ENCODE data around the gene DNAH7. TPM values are rescaled to one million over a fixed set of nuclear protein-coding genes. Genes with fewer than 3 reads are reported as not detected.

The DNAH7 gene
- total RNA-seq, 1 experiment from 2014 or later, result 0.09 TPM

DNA sequence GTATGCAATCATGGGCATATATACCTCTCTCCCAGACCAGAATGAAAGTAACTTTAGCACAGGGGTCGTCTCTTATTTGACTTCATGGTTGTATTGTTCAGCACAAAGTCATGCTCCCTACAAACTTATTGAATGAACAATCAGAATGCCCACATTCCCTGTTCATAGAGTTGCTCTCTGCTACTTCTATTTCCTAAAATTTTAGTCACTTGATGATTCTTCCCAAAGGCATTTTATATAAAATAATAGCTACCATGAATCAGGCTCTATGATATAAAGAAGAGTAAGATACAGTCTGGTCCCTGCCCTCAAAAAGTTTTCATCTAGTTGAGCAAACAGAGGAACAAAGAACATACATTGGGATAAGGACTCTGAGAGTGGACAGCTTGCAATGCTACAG is 249.4 kb downstream of the DNAH7 start:
- Histone ChIP-seq H4K8ac (replicated peaks; ENCODE audit: insufficient read length, low read depth, low read length) (no peak overlapping the region), H3K14ac (ENCODE audit: insufficient read depth, low read length) (no peak overlapping the region), H2BK20ac (ENCODE audit: low read depth, low read length, poor library complexity, severe bottlenecking) (no peak overlapping the region), H2BK12ac (ENCODE audit: insufficient read length, low read depth, low read length) (no peak overlapping the region), H3K27ac (ENCODE audit: insufficient read length, low read depth, low read length) (no peak overlapping the region), H2BK5ac (ENCODE audit: insufficient read length, low read length) (no peak overlapping the region), H3K27me3 (ENCODE audit: insufficient read depth, low read length) (no peaks in the 10 kb centered on the region), H3K4ac (ENCODE audit: low read depth, low read length) (no peak overlapping the region), H4K91ac (ENCODE audit: insufficient read length, low read depth, low read length) (no peak overlapping the region), H2AK5ac (ENCODE audit: insufficient read length, low read length) (no peak overlapping the region), H3K56ac (ENCODE audit: insufficient read length, low read depth, low read length) (no peak overlapping the region), H3K4me1 (ENCODE audit: insufficient read depth, low read length) (no peaks in the 10 kb centered on the region), H2BK15ac (ENCODE audit: low read depth, low read length) (no peak overlapping the region), H2AFZ (ENCODE audit: low read length) (no peak overlapping the region), H2BK120ac (ENCODE audit: low read depth, low read length, poor library complexity, severe bottlenecking) (no peak overlapping the region), H3K79me1 (ENCODE audit: insufficient read depth, low read depth, low read length, poor library complexity, severe bottlenecking) (no peaks in the 10 kb centered on the region), H3K9ac (ENCODE audit: extremely low read depth, insufficient read length, low read length) (no peak overlapping the region), H3K18ac (ENCODE audit: insufficient read length, low read depth, low read length) (no peak overlapping the region), H3K23ac (ENCODE audit: insufficient read length, low read depth, low read length) (no peak overlapping the region), H4K20me1 (ENCODE audit: control insufficient read depth, insufficient read depth, insufficient read length) (no peaks in the 10 kb centered on the region), H3K9me3 (ENCODE audit: control insufficient read depth, low read depth, low read length) (no peaks in the 10 kb centered on the region), H3K4me2 (ENCODE audit: insufficient read depth, insufficient read length, low read length) (no peak overlapping the region), H3T11ph (ENCODE audit: low read length) (no peak overlapping the region), H4K5ac (ENCODE audit: insufficient read length, low read depth, low read length) (no peak overlapping the region), H3K23me2 (ENCODE audit: insufficient read length, low read depth, low read length, poor library complexity, severe bottlenecking) (no peaks in the 10 kb centered on the region), H3K79me2 (ENCODE audit: insufficient read depth, low read length) (no peaks in the 10 kb centered on the region)
- Mint-ChIP-seq H3K27ac (no peak overlapping the region), H3K4me1 (peaks cover 0 to 4% of the 10 kb centered on the region in 2 experiments; a peak in 2 of 4 replicates), H3K36me3 (ENCODE audit: insufficient read depth in 1 of 3, low read depth in 3 of 3) (no peaks in the 10 kb centered on the region), H3K4me3 (no peak overlapping the region), H3K27me3 (ENCODE audit: low read depth) (no peaks in the 10 kb centered on the region), H3K9me3 (no peaks in the 10 kb centered on the region)
- no CpG with 5 or more reads among the region's 1 CpG for WGBS (ENCODE audit: extremely low coverage, insufficient read length, low lambda C conversion rate)
- DNase-seq, result no peak
- TF ChIP-seq, protein P1, sequence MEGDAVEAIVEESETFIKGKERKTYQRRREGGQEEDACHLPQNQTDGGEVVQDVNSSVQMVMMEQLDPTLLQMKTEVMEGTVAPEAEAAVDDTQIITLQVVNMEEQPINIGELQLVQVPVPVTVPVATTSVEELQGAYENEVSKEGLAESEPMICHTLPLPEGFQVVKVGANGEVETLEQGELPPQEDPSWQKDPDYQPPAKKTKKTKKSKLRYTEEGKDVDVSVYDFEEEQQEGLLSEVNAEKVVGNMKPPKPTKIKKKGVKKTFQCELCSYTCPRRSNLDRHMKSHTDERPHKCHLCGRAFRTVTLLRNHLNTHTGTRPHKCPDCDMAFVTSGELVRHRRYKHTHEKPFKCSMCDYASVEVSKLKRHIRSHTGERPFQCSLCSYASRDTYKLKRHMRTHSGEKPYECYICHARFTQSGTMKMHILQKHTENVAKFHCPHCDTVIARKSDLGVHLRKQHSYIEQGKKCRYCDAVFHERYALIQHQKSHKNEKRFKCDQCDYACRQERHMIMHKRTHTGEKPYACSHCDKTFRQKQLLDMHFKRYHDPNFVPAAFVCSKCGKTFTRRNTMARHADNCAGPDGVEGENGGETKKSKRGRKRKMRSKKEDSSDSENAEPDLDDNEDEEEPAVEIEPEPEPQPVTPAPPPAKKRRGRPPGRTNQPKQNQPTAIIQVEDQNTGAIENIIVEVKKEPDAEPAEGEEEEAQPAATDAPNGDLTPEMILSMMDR (conservative IDR thresholded peaks at IDR 0.05), result no peak

Measured in H9 (cell line).